ENCODE data around the gene ADAMTS2. TPM values are rescaled to one million over a fixed set of nuclear protein-coding genes. Genes with fewer than 3 reads are reported as not detected.
A peak's percentile ranks its signal among the peaks of the same experiment; 100 is the strongest.

The ADAMTS2 gene
- total and polyA plus RNA-seq, 2 of the 8 experiments (the other 6 are each of a cell fraction or from before 2014, with no cell fraction given): 6.6 to 7.3 TPM

DNA sequence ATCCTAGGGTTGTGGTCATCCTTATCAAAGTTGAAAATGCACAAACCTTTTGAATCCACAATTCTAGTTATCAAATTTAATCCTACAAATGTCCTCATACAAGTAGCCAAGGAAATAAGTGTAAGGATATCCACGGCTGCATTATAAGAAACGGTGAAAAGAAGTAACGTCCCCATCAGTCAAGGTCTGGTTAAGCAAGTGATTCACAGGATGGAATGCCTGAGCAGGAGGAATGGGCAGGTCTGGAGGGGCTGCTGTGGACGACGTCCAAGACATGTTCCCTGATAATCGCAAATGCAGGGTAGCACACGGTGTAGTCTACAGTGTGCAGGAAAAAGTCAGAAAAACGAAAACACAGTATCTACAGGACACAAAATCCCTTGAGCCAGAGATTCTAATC lies 118.6 kb downstream of the ADAMTS2 start:
- Histone ChIP-seq H4K8ac (ENCODE audit: extremely low read depth, insufficient read depth, low read length) (no peak overlapping the region), H3K79me1 (ENCODE audit: low read depth, low read length) (no peaks in the 10 kb centered on the region; the same call in 1 of the 2 replicates), H3K36me3 (ENCODE audit: control insufficient read depth in 2 of 4, insufficient read depth in 4 of 4, low read length in 3 of 4) (peaks cover 0 to 3% (median 0%) of the 10 kb centered on the region in 4 experiments; a peak in 1 of 8 replicates), H2BK5ac (ENCODE audit: low read depth, low read length) (no peak overlapping the region), H2BK120ac (replicated peaks; ENCODE audit: low read depth, low read length) (no peak overlapping the region), H3K14ac (ENCODE audit: insufficient read length) (no peak overlapping the region), H3K9me3 (ENCODE audit: insufficient read depth in 2 of 2, low read depth in 1 of 2, low read length in 1 of 2) (peaks cover 16 to 22% of the 10 kb centered on the region in 2 experiments), H3K18ac (ENCODE audit: extremely low read depth, low read length) (no peak overlapping the region), H3K4me1 (replicated peaks in 1 of 4; ENCODE audit: control insufficient read depth in 3 of 4, insufficient read depth in 4 of 4, low read length in 3 of 4) (peaks cover 0 to 20% (median 13%) of the 10 kb centered on the region in 4 experiments; a peak in 6 of 7 replicates), H3K4me2 (ENCODE audit: insufficient read depth in 1 of 2, low read depth in 2 of 2, low read length in 2 of 2) (no peak overlapping the region), H2AFZ (ENCODE audit: low read length) (no peak overlapping the region), H2BK20ac (ENCODE audit: low read length) (no peak overlapping the region), H3K79me2 (ENCODE audit: control insufficient read depth in 1 of 2, insufficient read depth in 2 of 2, low read length in 2 of 2) (no peaks in the 10 kb centered on the region), H3K9ac (replicated peaks in 1 of 4; ENCODE audit: extremely low read depth in 1 of 4, low read depth in 3 of 4, low read length in 3 of 4) (no peak overlapping the region), H2BK15ac (ENCODE audit: low read length) (no peak overlapping the region), H3K56ac (replicated peaks; ENCODE audit: insufficient read length, low read depth, low read length) (no peak overlapping the region), H4K91ac (replicated peaks; ENCODE audit: insufficient read length, low read length) (no peak overlapping the region), H3K27ac (ENCODE audit: low read depth, low read length) (no peak overlapping the region), H4K20me1 (replicated peaks in 1 of 2; ENCODE audit: control insufficient read depth in 1 of 2, insufficient read depth in 2 of 2, low read length in 2 of 2) (peaks cover 0 to 8% of the 10 kb centered on the region in 2 experiments), H3K4ac (replicated peaks; ENCODE audit: insufficient read length, low read depth, low read length) (no peak overlapping the region), H3K23me2 (ENCODE audit: low read depth, low read length) (peaks cover 4% of the 10 kb centered on the region; the same call in 1 of the 2 replicates), H4K5ac (ENCODE audit: insufficient read length, low read depth, low read length) (no peak overlapping the region), H3K27me3 (replicated peaks in 1 of 4; ENCODE audit: control insufficient read depth in 3 of 4, extremely low read depth in 1 of 4, insufficient read depth in 3 of 4, low read length in 3 of 4) (no peaks in the 10 kb centered on the region), H3K23ac (ENCODE audit: insufficient read length) (no peak overlapping the region), H2AK5ac (ENCODE audit: low read depth, low read length) (peak overlapping the region; percentile 65; the same call in 1 of the 2 replicates), H2BK12ac (ENCODE audit: low read depth, low read length) (no peak overlapping the region), H3K4me3 (ENCODE audit: extremely low read depth in 1 of 4, insufficient read depth in 2 of 4, low read depth in 3 of 4, low read length in 4 of 4) (no peak overlapping the region)
- CTCF ChIA-PET (ENCODE audit: partially characterized antibody): interaction anchor here (0.7 to 2.4 kb wide), 4 partner anchors 34 to 59 kb away, joined by 3 to 10 read pairs (median 6); no protein-coding TSS in a partner anchor
- POLR2A ChIA-PET (ENCODE audit: partially characterized antibody): interaction anchor here (1.1 kb wide), 1 partner anchor 9 kb away, joined by 3 read pairs; no protein-coding TSS in a partner anchor
- FAIRE-seq: no peak
- DNase-seq (ENCODE audit: low read depth in 1 of 2, low spot score in 2 of 2): no peak
- 80% methylated on average over 8 of the region's 8 CpGs; no CpG with 5 or more reads in 1 of the 2 experiments for WGBS, 2 experiments (ENCODE audit: extremely low coverage in 1 of 2, insufficient coverage in 1 of 2, insufficient read length in 1 of 2, insufficient replicate concordance in 2 of 2, low coverage in 1 of 2, low lambda C conversion rate in 2 of 2, missing lambda C conversion rate in 1 of 2)
- TF ChIP-seq GTF2F1 (IDR thresholded peaks at IDR 0.05; ENCODE audit: borderline replicate concordance, low read depth, low read length) (no peak), SIN3A (conservative IDR thresholded peaks at IDR 0.05 in 1 of 2, IDR thresholded peaks at IDR 0.05 in 1 of 2; ENCODE audit: low read depth in 1 of 2, low read length in 2 of 2) (no peak), TEAD4 (IDR thresholded peaks at IDR 0.05; ENCODE audit: low read depth, low read length) (no peak)
